GOT3 (cell line): Measurements from ENCODE around the gene SVBP.
"Not testable (repeated sequence)": the region's sequence is repeated elsewhere in the genome, so short reads cannot be mapped to it uniquely, and the experiment has no call there.

Source experiments
- DNase-seq: peaks from one replicate; lab custom pipeline; 2025; ENCODE audit warnings: mixed read lengths; lab: John Stamatoyannopoulos, UW

Gene SVBP

GRCh38 chr1:42816585-42817439, at the start of gene SVBP, which contains the start of gene ERMAP:
SVBP (minus strand) TSS chr1:42817397; CDS start chr1:42816544, 853 bp downstream.
ERMAP (plus strand) TSS chr1:42817122; CDS start chr1:42830449, 13,327 bp downstream.
- peak; percentile 89 for DNase-seq

GRCh38 chr1:42866549-42866948, 49.4 kb upstream of the SVBP start:
- no peak for DNase-seq

GRCh38 chr1:42861014-42861399, 43.8 kb upstream of the SVBP start:
- DNase-seq, result no peak

GRCh38 chr1:42860339-42861013, 43.3 kb upstream of the SVBP start:
- DNase-seq, result no peak

GRCh38 chr1:42859366-42859765, 42.2 kb upstream of the SVBP start:
- DNase-seq, result not testable (repeated sequence)

GRCh38 chr1:42856554-42856953, 39.4 kb upstream of the SVBP start:
- DNase-seq, result not testable (repeated sequence)

GRCh38 chr1:42853116-42853884, 36.1 kb upstream of the SVBP start:
- no peak for DNase-seq

GRCh38 chr1:42852608-42852980, 35.4 kb upstream of the SVBP start:
- no peak for DNase-seq

- no peak for DNase-seq
Measured at GRCh38 chr1:42851960-42852607, 34.9 kb upstream of the SVBP start.

GRCh38 chr1:42851420-42851819, 34.2 kb upstream of the SVBP start:
- no peak for DNase-seq

- DNase-seq, result no peak
Measured at GRCh38 chr1:42849944-42850343, 32.7 kb upstream of the SVBP start.

- no peak for DNase-seq
Measured at GRCh38 chr1:42848823-42849537, 31.8 kb upstream of the SVBP start.

GRCh38 chr1:42847721-42848460, 30.7 kb upstream of the SVBP start:
- no peak for DNase-seq

- no peak for DNase-seq
Measured at GRCh38 chr1:42847111-42847595, 30.0 kb upstream of the SVBP start.

GRCh38 chr1:42846257-42847110, 29.3 kb upstream of the SVBP start, which contains the start of gene ZNF691:
ZNF691 (plus strand) TSS chr1:42846613; CDS start chr1:42849659, 3,046 bp downstream.
- peak; percentile 73 for DNase-seq

- no peak for DNase-seq
Measured at GRCh38 chr1:42845866-42846256, 28.7 kb upstream of the SVBP start.

GRCh38 chr1:42845193-42845592, 28.0 kb upstream of the SVBP start:
- no peak for DNase-seq

GRCh38 chr1:42844592-42845140, 27.5 kb upstream of the SVBP start:
- no peak for DNase-seq
